H9 (cell line): ENCODE measurements around the gene TMEM140. TPM values are rescaled to one million over a fixed set of nuclear protein-coding genes. Genes with fewer than 3 reads are reported as not detected.

Experiments
- DNase-seq: peaks from one replicate; pipeline ENCODE4 v3.0.0-alpha.2; 2017
- H2AFZ ChIP-seq: one replicate; pipeline ENCODE4 v1.6.1; 2013; ENCODE audit warnings: mild to moderate bottlenecking, low read length, control low read depth, moderate library complexity
- H2AK5ac ChIP-seq: 2 replicates; pipeline ENCODE4 v1.6.1; 2013; ENCODE audit warnings: low read length, control low read depth, mixed read lengths; ENCODE audit not compliant: insufficient read length
- H2BK120ac ChIP-seq: one replicate; pipeline ENCODE4 v1.6.1; 2013; ENCODE audit warnings: low read depth, mild to moderate bottlenecking, low read length, control low read depth, inconsistent platforms; ENCODE audit not compliant: poor library complexity, severe bottlenecking
- H2BK12ac ChIP-seq: 2 replicates; pipeline ENCODE4 v1.6.1; 2013; ENCODE audit warnings: low read length, control low read depth, mixed read lengths, low read depth; ENCODE audit not compliant: insufficient read length
- H2BK15ac ChIP-seq: 2 replicates; pipeline ENCODE4 v1.6.1; 2013; ENCODE audit warnings: low read depth, low read length, control low read depth
- H2BK20ac ChIP-seq: one replicate; pipeline ENCODE4 v1.6.1; 2013; ENCODE audit warnings: low read depth, mild to moderate bottlenecking, low read length, control low read depth, inconsistent platforms; ENCODE audit not compliant: poor library complexity, severe bottlenecking
- H2BK5ac ChIP-seq: 2 replicates; pipeline ENCODE4 v1.6.1; 2013; ENCODE audit warnings: low read length, control low read depth, mixed read lengths; ENCODE audit not compliant: insufficient read length
- H3K14ac ChIP-seq: 2 replicates; pipeline ENCODE4 v1.6.1; 2013; ENCODE audit warnings: low read length, control low read depth; ENCODE audit not compliant: insufficient read depth
- H3K18ac ChIP-seq: 2 replicates; pipeline ENCODE4 v1.6.1; 2013; ENCODE audit warnings: low read depth, mild to moderate bottlenecking, mixed read lengths, low read length, control low read depth; ENCODE audit not compliant: insufficient read length
- H3K23ac ChIP-seq: 2 replicates; pipeline ENCODE4 v1.6.1; 2013; ENCODE audit warnings: low read length, control low read depth, mixed read lengths, low read depth; ENCODE audit not compliant: insufficient read length
- H3K23me2 ChIP-seq: 2 replicates; pipeline ENCODE4 v1.6.1; 2013; ENCODE audit warnings: low read depth, mild to moderate bottlenecking, mixed read lengths, low read length, control low read depth; ENCODE audit not compliant: insufficient read length, poor library complexity, severe bottlenecking
- H3K27ac ChIP-seq: 2 replicates; pipeline ENCODE4 v1.5.1; 2013; ENCODE audit warnings: low read length, control low read depth, mixed read lengths, low read depth; ENCODE audit not compliant: insufficient read length
- H3K27me3 ChIP-seq: 2 replicates; pipeline ENCODE4 v1.6.1; 2013; ENCODE audit warnings: low read length, control low read depth, inconsistent platforms; ENCODE audit not compliant: insufficient read depth
- H3K4ac ChIP-seq: 2 replicates; pipeline ENCODE4 v1.6.1; 2013; ENCODE audit warnings: low read depth, mild to moderate bottlenecking, control low read depth, inconsistent platforms, low read length, moderate library complexity
- H3K4me1 ChIP-seq: 2 replicates; pipeline ENCODE4 v1.6.1; 2013; ENCODE audit warnings: low read length, control low read depth, inconsistent platforms; ENCODE audit not compliant: insufficient read depth
- H3K4me2 ChIP-seq: 2 replicates; pipeline ENCODE4 v1.6.1; 2013; ENCODE audit warnings: low read length, control low read depth, mixed read lengths; ENCODE audit not compliant: insufficient read length, insufficient read depth
- H3K56ac ChIP-seq: 2 replicates; pipeline ENCODE4 v1.6.1; 2013; ENCODE audit warnings: low read depth, mild to moderate bottlenecking, mixed read lengths, low read length, control low read depth; ENCODE audit not compliant: insufficient read length
- H3K79me1 ChIP-seq: 2 replicates; pipeline ENCODE4 v1.6.1; 2013; ENCODE audit warnings: low read depth, mild to moderate bottlenecking, moderate library complexity, low read length, control low read depth, inconsistent platforms; ENCODE audit not compliant: insufficient read depth, poor library complexity, severe bottlenecking
- H3K79me2 ChIP-seq: 2 replicates; pipeline ENCODE4 v1.6.1; 2013; ENCODE audit warnings: low read length, control low read depth, inconsistent platforms; ENCODE audit not compliant: insufficient read depth
- H3K9ac ChIP-seq: 2 replicates; pipeline ENCODE4 v1.6.1; 2013; ENCODE audit warnings: low read length, control low read depth, mixed read lengths; ENCODE audit not compliant: insufficient read length; ENCODE audit errors: extremely low read depth
- H3K9me3 ChIP-seq: one replicate; pipeline ENCODE4 v1.6.1; 2013; ENCODE audit warnings: low read depth, low read length, inconsistent platforms; ENCODE audit not compliant: control insufficient read depth
- H3T11ph ChIP-seq: one replicate; pipeline ENCODE4 v1.6.1; 2013; ENCODE audit warnings: mild to moderate bottlenecking, low read length, control low read depth, inconsistent platforms
- H4K20me1 ChIP-seq: one replicate; pipeline ENCODE4 v1.6.1; 2013; ENCODE audit not compliant: control insufficient read depth, insufficient read length, insufficient read depth
- H4K5ac ChIP-seq: 2 replicates; pipeline ENCODE4 v1.6.1; 2013; ENCODE audit warnings: low read depth, mild to moderate bottlenecking, mixed read lengths, low read length, control low read depth; ENCODE audit not compliant: insufficient read length
- H4K8ac ChIP-seq: replicated peaks from 2 replicates; pipeline ENCODE4 v1.6.1; 2013; ENCODE audit warnings: low read length, control low read depth, mixed read lengths, low read depth; ENCODE audit not compliant: insufficient read length
- H4K91ac ChIP-seq: 2 replicates; pipeline ENCODE4 v1.6.1; 2013; ENCODE audit warnings: low read depth, mild to moderate bottlenecking, moderate library complexity, mixed read lengths, low read length, control low read depth; ENCODE audit not compliant: insufficient read length
- H3K27ac Mint-ChIP-seq, 3 experiments: 2 replicates in 2 of 3; 3 replicates in 1 of 3; pipeline ENCODE4 v1.8.0; 2020 to 2021; ENCODE audit warnings: mixed read lengths in 3 of 3, mild to moderate bottlenecking in 1 of 3, moderate library complexity in 1 of 3
- H3K27me3 Mint-ChIP-seq: 2 replicates; pipeline ENCODE4 v1.8.0; 2021; ENCODE audit warnings: low read depth, mild to moderate bottlenecking, moderate library complexity, mixed read lengths
- H3K36me3 Mint-ChIP-seq, 3 experiments: 2 replicates in 2 of 3; 3 replicates in 1 of 3; pipeline ENCODE4 v1.8.0; 2020 to 2021; ENCODE audit warnings: low read depth in 3 of 3, mixed read lengths in 3 of 3; ENCODE audit not compliant: insufficient read depth in 1 of 3
- H3K4me1 Mint-ChIP-seq, 2 experiments: 2 replicates each; pipeline ENCODE4 v1.8.0; 2020; ENCODE audit warnings: mixed read lengths in 2 of 2
- H3K4me3 Mint-ChIP-seq, 2 experiments: 2 replicates in 1 of 2; 3 replicates in 1 of 2; pipeline ENCODE4 v1.8.0; 2020 to 2021; ENCODE audit warnings: mild to moderate bottlenecking in 2 of 2, mixed read lengths in 2 of 2, moderate library complexity in 1 of 2
- H3K9me3 Mint-ChIP-seq, 2 experiments: 2 replicates in 1 of 2; 3 replicates in 1 of 2; pipeline ENCODE4 v1.8.0; 2020; ENCODE audit warnings: mild to moderate bottlenecking in 2 of 2, mixed read lengths in 2 of 2, moderate library complexity in 1 of 2
- CTCF ChIP-seq: fragments of 200-600 bp; sonication (generic); conservative IDR thresholded peaks from 3 replicates; pipeline ENCODE4 v1.8.0; 2021; ENCODE audit warnings: antibody characterized with exemption, mild to moderate bottlenecking
- WGBS: extraction: QIAGEN DNeasy Blood & Tissue Kit; methylation state at CpG from one replicate; pipeline ENCODE4 v1.1.7; 2013; ENCODE audit warnings: missing lambda C conversion rate, low lambda C conversion rate, mixed read lengths; ENCODE audit not compliant: insufficient read length; ENCODE audit errors: extremely low coverage; 5-methylcytosine and 5-hydroxymethylcytosine counted together
- total RNA-seq: library from RNA; stranded (reverse); gene quantifications from 2 replicates; pipeline ENCODE4 v1.2.1, GENCODE V29; 2021

TMEM140 gene
- total RNA-seq, 1 experiment from 2014 or later: not detected

GRCh38 chr7:135181929-135182678 lies 34.2 kb downstream of the TMEM140 start:
- Mint-ChIP-seq H3K27ac (no peak overlapping the region), H3K9me3 (peaks cover 34 to 37% of the 10 kb centered on the region in 2 experiments), H3K36me3 (peaks cover 30 to 80% (median 57%) of the 10 kb centered on the region in 3 experiments), H3K4me3 (no peak overlapping the region), H3K27me3 (no peaks in the 10 kb centered on the region), H3K4me1 (peaks cover 8 to 18% of the 10 kb centered on the region in 2 experiments)
- no peak overlapping the region for H4K8ac ChIP-seq
- H2BK120ac ChIP-seq: no peak overlapping the region
- H3K23ac ChIP-seq: no peak overlapping the region
- H3K14ac ChIP-seq: no peak overlapping the region
- peaks cover 25% of the 10 kb centered on the region for H3K9me3 ChIP-seq
- no peak overlapping the region for H3K18ac ChIP-seq
- no peak overlapping the region for H3K27ac ChIP-seq
- H2BK12ac ChIP-seq: no peak overlapping the region
- no peak overlapping the region for H2BK5ac ChIP-seq
- H3K4ac ChIP-seq: no peak overlapping the region
- H3T11ph ChIP-seq: no peak overlapping the region
- no peak for DNase-seq
- H4K91ac ChIP-seq: no peak overlapping the region
- H3K79me1 ChIP-seq: no peaks in the 10 kb centered on the region
- no peak overlapping the region for H3K56ac ChIP-seq
- no peaks in the 10 kb centered on the region for H3K23me2 ChIP-seq
- H4K20me1 ChIP-seq: no peaks in the 10 kb centered on the region
- H2AFZ ChIP-seq: no peak overlapping the region
- H3K4me1 ChIP-seq: peaks cover 2% of the 10 kb centered on the region; the same call in 1 of the 2 replicates
- H3K4me2 ChIP-seq: no peak overlapping the region
- H2AK5ac ChIP-seq: no peak overlapping the region
- no peak overlapping the region for H2BK20ac ChIP-seq
- WGBS: no CpG with 5 or more reads among the region's 31 CpGs
- no peak for TF ChIP-seq CTCF
- H3K79me2 ChIP-seq: no peaks in the 10 kb centered on the region
- no peak overlapping the region for H3K9ac ChIP-seq
- H2BK15ac ChIP-seq: no peak overlapping the region
- H4K5ac ChIP-seq: no peak overlapping the region
- no peaks in the 10 kb centered on the region for H3K27me3 ChIP-seq
